ENCODE data around the gene CLEC2A.

DNA sequence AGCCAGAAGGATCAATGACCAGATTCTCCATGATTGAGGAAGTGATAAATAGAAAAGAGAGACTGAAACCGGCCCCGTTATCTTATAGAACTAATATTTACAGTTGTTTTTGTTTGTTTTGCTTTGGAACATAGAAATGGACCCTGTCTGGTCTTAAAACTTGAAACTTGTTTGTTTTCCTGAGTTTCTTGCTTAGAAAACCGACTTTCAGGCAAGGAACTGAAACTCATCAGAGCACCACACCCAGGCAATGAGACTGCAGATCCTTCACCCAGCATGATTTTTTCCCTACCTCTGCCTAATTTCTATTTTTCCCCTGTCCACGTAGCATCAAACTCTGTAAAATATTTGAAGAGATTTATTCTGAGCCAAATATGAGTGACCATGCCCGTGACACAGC lies 28.4 kb upstream of the CLEC2A start:
- TF ChIP-seq CTCF (IDR thresholded peaks at IDR 0.05; ENCODE audit: extremely low read depth in 1 of 2, insufficient read depth in 1 of 2, low read depth in 1 of 2, low read length in 2 of 2) (no peak), POLR2AphosphoS5 (IDR thresholded peaks at IDR 0.05; ENCODE audit: insufficient read depth, low read depth, low read length) (no peak), POLR2A (IDR thresholded peaks at IDR 0.05; ENCODE audit: low read depth, low read length) (no peak), EZH2 (IDR thresholded peaks at IDR 0.05; ENCODE audit: borderline replicate concordance, low read depth, low read length, severe bottlenecking) (no peak), MAX (IDR thresholded peaks at IDR 0.05; ENCODE audit: insufficient read depth, insufficient read length) (no peak)
